Body of pancreas (tissue), 4 donors: ENCODE results near the gene ARRDC2.

Experiments
- POLR2A ChIP-seq, 3 donors: fragments of 450-650 bp; IDR thresholded peaks; one replicate each; pipeline ENCODE4 v1.6.1; 2016; ENCODE audit warnings: antibody characterized with exemption in 3 of 3, mild to moderate bottlenecking in 2 of 3
- TF ChIP-seq, protein P1 (sequence below), 7 experiments: fragments of 450-650 bp in 4 of 7; fragments of 200-600 bp in 3 of 7; sonication (generic) in 3 of 7; IDR thresholded peaks; one replicate each; pipeline ENCODE4 v1.5.1; 2016 to 2019; ENCODE audit warnings: antibody characterized with exemption in 7 of 7

DNA sequence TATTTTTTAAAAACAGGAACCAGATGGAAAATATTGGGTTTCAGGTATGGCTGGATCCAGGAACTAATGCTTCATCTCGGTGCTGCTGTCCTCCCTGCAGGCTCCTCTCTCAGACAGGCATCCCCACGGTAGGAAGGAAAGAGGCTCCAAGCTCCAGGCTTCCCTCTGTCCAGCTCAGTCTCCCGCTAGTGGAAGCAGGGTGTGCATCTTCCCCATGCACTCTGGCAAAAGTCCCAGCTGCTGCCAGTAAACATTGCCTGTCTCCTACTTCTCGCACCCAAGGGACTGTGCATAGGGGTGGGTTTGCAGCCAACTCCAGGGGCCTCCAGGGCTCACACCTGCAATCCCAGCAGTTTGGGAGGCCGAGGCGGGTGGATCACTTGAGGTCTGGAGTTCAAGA lies 49.6 kb downstream of the ARRDC2 start:
- no peak for TF ChIP-seq POLR2A (IDR thresholded peaks at IDR 0.05)
- TF ChIP-seq, protein P1, sequence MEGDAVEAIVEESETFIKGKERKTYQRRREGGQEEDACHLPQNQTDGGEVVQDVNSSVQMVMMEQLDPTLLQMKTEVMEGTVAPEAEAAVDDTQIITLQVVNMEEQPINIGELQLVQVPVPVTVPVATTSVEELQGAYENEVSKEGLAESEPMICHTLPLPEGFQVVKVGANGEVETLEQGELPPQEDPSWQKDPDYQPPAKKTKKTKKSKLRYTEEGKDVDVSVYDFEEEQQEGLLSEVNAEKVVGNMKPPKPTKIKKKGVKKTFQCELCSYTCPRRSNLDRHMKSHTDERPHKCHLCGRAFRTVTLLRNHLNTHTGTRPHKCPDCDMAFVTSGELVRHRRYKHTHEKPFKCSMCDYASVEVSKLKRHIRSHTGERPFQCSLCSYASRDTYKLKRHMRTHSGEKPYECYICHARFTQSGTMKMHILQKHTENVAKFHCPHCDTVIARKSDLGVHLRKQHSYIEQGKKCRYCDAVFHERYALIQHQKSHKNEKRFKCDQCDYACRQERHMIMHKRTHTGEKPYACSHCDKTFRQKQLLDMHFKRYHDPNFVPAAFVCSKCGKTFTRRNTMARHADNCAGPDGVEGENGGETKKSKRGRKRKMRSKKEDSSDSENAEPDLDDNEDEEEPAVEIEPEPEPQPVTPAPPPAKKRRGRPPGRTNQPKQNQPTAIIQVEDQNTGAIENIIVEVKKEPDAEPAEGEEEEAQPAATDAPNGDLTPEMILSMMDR (IDR thresholded peaks at IDR 0.05): no peak
